Measurements from ENCODE around the gene RASD1.

RASD1 gene

DNA sequence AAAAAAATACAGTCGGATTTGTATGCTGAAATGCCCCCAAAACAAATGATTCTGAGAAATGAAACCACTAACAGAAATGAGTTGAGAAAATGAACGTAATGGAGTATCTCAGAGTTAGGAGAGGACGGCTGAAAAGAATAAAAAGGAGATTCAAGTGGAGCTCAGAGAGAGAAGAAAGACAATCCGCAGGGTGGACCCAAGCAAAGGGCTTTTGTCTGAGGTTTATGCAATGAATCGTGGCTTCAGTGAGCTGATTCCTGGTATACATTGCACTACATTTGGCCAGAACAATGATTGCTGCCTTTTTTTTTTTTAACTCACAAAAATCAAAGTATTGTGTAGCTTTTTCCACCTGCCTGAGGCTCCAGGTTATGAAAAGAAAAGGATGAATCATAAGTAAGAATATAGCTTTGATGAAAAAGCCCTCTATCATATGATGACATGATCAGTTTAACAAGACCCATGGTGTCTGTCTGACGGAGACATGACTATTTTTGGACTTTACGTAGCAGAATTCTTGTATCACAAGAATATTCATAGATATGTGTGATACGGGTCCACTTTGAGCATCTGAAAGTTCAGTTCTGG, 23.8 kb downstream of the RASD1 start:
- DNase-seq (ENCODE audit: low read depth), result no peak
- TF ChIP-seq, protein P1, sequence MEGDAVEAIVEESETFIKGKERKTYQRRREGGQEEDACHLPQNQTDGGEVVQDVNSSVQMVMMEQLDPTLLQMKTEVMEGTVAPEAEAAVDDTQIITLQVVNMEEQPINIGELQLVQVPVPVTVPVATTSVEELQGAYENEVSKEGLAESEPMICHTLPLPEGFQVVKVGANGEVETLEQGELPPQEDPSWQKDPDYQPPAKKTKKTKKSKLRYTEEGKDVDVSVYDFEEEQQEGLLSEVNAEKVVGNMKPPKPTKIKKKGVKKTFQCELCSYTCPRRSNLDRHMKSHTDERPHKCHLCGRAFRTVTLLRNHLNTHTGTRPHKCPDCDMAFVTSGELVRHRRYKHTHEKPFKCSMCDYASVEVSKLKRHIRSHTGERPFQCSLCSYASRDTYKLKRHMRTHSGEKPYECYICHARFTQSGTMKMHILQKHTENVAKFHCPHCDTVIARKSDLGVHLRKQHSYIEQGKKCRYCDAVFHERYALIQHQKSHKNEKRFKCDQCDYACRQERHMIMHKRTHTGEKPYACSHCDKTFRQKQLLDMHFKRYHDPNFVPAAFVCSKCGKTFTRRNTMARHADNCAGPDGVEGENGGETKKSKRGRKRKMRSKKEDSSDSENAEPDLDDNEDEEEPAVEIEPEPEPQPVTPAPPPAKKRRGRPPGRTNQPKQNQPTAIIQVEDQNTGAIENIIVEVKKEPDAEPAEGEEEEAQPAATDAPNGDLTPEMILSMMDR (IDR thresholded peaks at IDR 0.05; ENCODE audit: insufficient read depth, low read depth, low read length, missing control alignments), result no peak
- no peak overlapping the region for H3K4me3 ChIP-seq (ENCODE audit: low read depth, low read length)

DNA sequence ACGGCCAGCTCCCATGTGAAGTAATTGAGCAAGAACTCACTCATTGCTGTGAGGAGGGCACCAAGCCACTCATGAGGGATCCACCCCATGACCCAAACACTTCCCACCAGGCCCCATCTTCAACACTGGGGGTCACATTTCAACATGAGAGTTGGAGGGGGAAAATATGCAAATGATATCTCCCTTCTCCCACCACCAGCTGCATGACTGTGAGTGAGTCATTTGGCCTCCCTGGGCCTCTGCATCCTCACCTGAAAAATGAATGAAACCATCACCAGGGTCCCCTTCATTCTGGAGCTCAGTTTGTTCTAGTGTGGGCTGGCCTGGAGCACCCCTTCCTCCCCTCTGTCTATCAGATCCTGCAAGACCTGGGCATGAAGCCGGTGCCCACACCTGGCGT, 26.2 kb downstream of the RASD1 start:
- DNase-seq (ENCODE audit: low read depth), result no peak
- no peak overlapping the region for H3K4me3 ChIP-seq (ENCODE audit: low read depth, low read length)
- TF ChIP-seq, protein P1 (IDR thresholded peaks at IDR 0.05; ENCODE audit: insufficient read depth, low read depth, low read length, missing control alignments), result no peak

DNA sequence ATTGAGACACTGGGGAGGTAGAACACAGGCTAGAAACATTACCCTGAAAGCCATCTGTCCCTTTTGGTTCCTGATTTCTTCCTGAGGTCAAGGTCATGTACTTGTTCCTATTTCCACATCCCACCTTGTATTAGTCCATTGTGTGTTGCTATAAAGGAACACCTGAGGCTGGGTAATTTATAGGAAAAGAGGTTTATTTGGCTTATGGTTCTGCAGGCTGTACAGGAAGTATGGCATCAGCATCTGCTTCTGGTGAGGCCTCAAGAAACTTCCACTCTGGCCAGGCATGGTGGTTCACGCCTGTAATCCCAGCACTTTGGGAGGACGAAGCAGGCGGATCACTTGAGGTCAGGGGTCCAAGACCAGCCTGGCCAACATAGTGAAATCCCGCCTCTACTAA, 26.8 kb downstream of the RASD1 start:
- TF ChIP-seq, protein P1 (IDR thresholded peaks at IDR 0.05; ENCODE audit: insufficient read depth, low read depth, low read length, missing control alignments), result no peak
- no peak overlapping the region for H3K4me3 ChIP-seq (ENCODE audit: low read depth, low read length)
- DNase-seq (ENCODE audit: low read depth), result no peak

DNA sequence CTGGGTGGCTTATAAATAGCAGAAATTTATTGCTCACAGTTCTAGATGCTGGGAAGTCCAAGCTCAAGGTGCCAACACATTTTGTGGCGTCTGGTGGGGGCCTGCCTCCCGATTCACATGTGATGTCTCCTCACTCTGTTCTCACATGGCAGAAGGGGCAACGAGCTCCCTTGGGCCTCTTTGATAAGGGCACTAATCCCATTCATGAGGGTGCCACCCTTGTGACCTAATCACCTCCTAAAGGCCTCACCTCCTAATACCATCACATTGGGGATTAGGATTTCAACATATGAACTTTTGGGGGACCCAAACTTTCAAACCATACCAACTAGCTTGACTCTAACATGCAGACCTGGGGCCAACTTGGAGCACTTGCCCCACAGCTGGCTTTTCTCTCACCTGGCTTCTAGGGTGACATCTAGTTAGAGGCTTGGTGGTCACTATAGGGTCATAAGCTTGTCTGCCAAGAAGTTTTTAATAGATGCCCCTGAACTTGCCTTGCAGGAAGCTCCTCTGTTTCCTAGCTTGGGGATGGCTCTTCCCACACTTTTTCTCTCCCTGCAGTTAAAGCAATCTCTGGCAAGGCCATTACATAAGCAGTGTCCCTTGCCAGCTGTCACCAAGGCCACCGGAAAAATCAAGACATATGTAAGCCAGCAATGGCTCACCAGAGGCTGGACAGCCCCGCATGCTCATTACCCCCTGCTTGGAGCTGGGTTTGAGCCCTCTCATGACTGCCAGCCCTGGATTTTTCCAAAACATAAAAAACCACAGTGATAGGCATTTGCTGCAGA, 27.8 kb downstream of the RASD1 start:
- DNase-seq (ENCODE audit: low read depth), result no peak
- H3K4me3 ChIP-seq (ENCODE audit: low read depth, low read length), result no peak overlapping the region
- TF ChIP-seq, protein P1 (IDR thresholded peaks at IDR 0.05; ENCODE audit: insufficient read depth, low read depth, low read length, missing control alignments), result no peak

DNA sequence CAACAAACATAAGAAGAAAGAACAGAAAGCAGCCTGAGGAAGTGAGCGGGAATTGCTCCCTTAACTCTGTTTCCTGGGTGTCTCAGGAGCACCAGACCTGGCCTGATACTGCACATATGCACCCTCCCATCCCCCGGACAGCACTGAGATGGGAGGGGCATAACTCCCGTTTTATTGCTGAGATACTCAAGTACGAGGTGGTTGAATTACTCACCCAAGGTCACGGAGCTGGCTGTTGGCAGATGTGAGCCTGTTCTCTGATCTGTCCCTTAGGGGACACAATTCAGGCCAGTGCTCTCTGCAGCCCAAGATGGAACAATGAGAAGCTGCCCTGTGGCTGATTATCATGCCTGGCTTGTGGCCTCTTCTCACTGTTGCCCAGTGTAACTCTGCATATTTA, 28.5 kb downstream of the RASD1 start:
- TF ChIP-seq, protein P1 (IDR thresholded peaks at IDR 0.05; ENCODE audit: insufficient read depth, low read depth, low read length, missing control alignments), result no peak
- H3K4me3 ChIP-seq (ENCODE audit: low read depth, low read length), result no peak overlapping the region
- no peak for DNase-seq (ENCODE audit: low read depth)

DNA sequence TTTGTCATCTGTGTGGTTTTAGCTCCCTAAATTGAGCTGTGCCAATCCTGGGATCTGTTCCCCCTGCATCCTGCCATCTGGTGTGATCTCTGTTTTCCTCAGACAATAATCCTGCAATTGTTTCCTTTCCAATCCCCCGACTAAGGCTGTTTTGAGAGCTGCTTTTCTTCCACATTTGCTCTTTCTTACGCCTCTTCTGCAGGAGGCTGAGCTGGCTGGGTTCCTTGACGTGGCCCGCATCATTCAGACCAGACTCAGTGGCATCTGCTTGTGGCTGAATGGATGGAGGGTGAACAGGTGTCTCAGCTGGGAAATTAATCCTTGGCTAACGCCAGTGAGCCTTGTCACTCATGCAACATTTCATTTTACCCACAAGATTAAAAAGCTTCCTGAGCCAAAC, 29.2 kb downstream of the RASD1 start:
- TF ChIP-seq, protein P1 (IDR thresholded peaks at IDR 0.05; ENCODE audit: insufficient read depth, low read depth, low read length, missing control alignments), result no peak
- DNase-seq (ENCODE audit: low read depth), result no peak
- no peak overlapping the region for H3K4me3 ChIP-seq (ENCODE audit: low read depth, low read length)

Measured in GM12865 (cell line).